Stomach (tissue), 9 donors: ENCODE data around the gene GTPBP8. TPM values are rescaled to one million over a fixed set of nuclear protein-coding genes. Genes with fewer than 3 reads are reported as not detected.
"Not testable (repeated sequence)": the region's sequence is repeated elsewhere in the genome, so short reads cannot be mapped to it uniquely, and the experiment has no call there.

Experiments used
- DNase-seq, 2 donors: peaks; one replicate each; pipeline versions ENCODE4 v3.0.0 to v3.0.0-alpha.2; 2013 to 2019
- H3K27ac ChIP-seq, 5 donors: fragments of 200-600 bp in 4 of 5; sonication (generic) in 4 of 5; one replicate each; pipeline ENCODE4 v1.5.1; 2013 to 2019; ENCODE audit warnings: mild to moderate bottlenecking in 1 of 5, moderate library complexity in 1 of 5
- H3K27me3 ChIP-seq, 3 donors: fragments of 200-600 bp; sonication (generic); one replicate each; pipeline ENCODE4 v1.5.1; 2017 to 2019; ENCODE audit warnings: mixed run types in 1 of 3
- H3K36me3 ChIP-seq, 4 donors: fragments of 200-600 bp; sonication (generic); 1 replicate in 3 of 4; 2 replicates in 1 of 4; pipeline ENCODE4 v1.5.1; 2016 to 2019
- H3K4me1 ChIP-seq, 4 donors: fragments of 200-600 bp; sonication (generic); one replicate each; pipeline ENCODE4 v1.5.1; 2016 to 2019
- H3K4me3 ChIP-seq, 4 donors: fragments of 200-600 bp; sonication (generic) in 3 of 4; one replicate each; pipeline ENCODE4 v1.5.1; 2016 to 2019; ENCODE audit warnings: mild to moderate bottlenecking in 1 of 4
- H3K9me3 ChIP-seq, 4 donors: fragments of 200-600 bp; sonication (generic); one replicate each; pipeline ENCODE4 v1.5.1; 2016 to 2019
- CTCF ChIP-seq, 7 experiments: fragments of 450-650 bp in 4 of 7; fragments of 200-600 bp in 3 of 7; sonication (generic) in 3 of 7; IDR thresholded peaks; one replicate each; pipeline ENCODE4 v1.5.1; 2016 to 2019; ENCODE audit warnings: antibody characterized with exemption in 7 of 7, control low read depth in 2 of 7, mild to moderate bottlenecking in 1 of 7
- EP300 ChIP-seq: sonication (generic); formaldehyde crosslinking; IDR thresholded peaks from one replicate; pipeline ENCODE4 v1.6.1; 2017; ENCODE audit warnings: antibody characterized with exemption
- POLR2A ChIP-seq, 4 donors: fragments of 450-650 bp; IDR thresholded peaks; one replicate each; pipeline ENCODE4 v1.6.1; 2016; ENCODE audit warnings: antibody characterized with exemption in 4 of 4, control low read depth in 2 of 4, mild to moderate bottlenecking in 1 of 4, moderate library complexity in 1 of 4
- POLR2AphosphoS5 ChIP-seq, 3 donors: sonication (generic); formaldehyde crosslinking; IDR thresholded peaks; one replicate each; pipeline ENCODE4 v1.6.1; 2016; ENCODE audit warnings: antibody characterized with exemption in 3 of 3
- WGBS, 5 donors: extraction: QIAGEN DNeasy Blood & Tissue Kit in 3 of 5; methylation state at CpG; one replicate each; pipeline versions ENCODE4 v1.1.5 to v1.1.7; 2013 to 2018; 5-methylcytosine and 5-hydroxymethylcytosine counted together
- intact Hi-C: fragments of 100-400 bp; cut with DNase I; formaldehyde crosslinking; loops from one replicate; pipeline ENCODE4 v1.15.1; 2023; ENCODE audit warnings: low total_unique reads
- polyA plus RNA-seq, 3 donors: library from polyadenylated mRNA; stranded (reverse); fragments of 200-250 nt; gene quantifications; one replicate each; pipeline ENCODE4 v1.2.3, GENCODE V29; 2013
- total RNA-seq, 5 donors: library from RNA; depleted of rRNA; stranded (reverse); fragments of >200 nt; gene quantifications; one replicate each; pipeline versions ENCODE4 v1.1.0 to v1.2.3, GENCODE V29; 2014 to 2016
- donor health status: healthy with polysubstance abuse.
- donor health status: Bipolar disorder and iron deficiency.
- donor health status: healthy.

Gene GTPBP8
- total and polyA plus RNA-seq, 8 donors = 7.5 to 19.8 (median 12.6) TPM; not detected in 1

GRCh38 chr3:113040231-113040630 lies 49.4 kb downstream of the GTPBP8 start:
- no peak for DNase-seq
- Histone ChIP-seq H3K36me3 (no peaks in the 10 kb centered on the region), H3K27me3 (no peaks in the 10 kb centered on the region), H3K9me3 (no peaks in the 10 kb centered on the region), H3K4me3 (no peak overlapping the region), H3K27ac (no peak overlapping the region), H3K4me1 (no peaks in the 10 kb centered on the region)
- intact Hi-C loops = no loop called here
- no peak for TF ChIP-seq EP300
- no peak for TF ChIP-seq POLR2A (IDR thresholded peaks at IDR 0.05)
- TF ChIP-seq POLR2AphosphoS5 (IDR thresholded peaks at IDR 0.05) = no peak
- TF ChIP-seq CTCF (IDR thresholded peaks at IDR 0.05) = no peak
- WGBS, 5 donors = 73 to 90% (median 84%) methylated on average over 4 of the region's 4 CpGs

GRCh38 chr3:113043686-113044085 lies 52.9 kb downstream of the GTPBP8 start:
- TF ChIP-seq POLR2AphosphoS5 (IDR thresholded peaks at IDR 0.05) = no peak
- no peak for TF ChIP-seq POLR2A (IDR thresholded peaks at IDR 0.05)
- no peak for TF ChIP-seq CTCF (IDR thresholded peaks at IDR 0.05)
- no peak for TF ChIP-seq EP300
- Histone ChIP-seq H3K9me3 (no peaks in the 10 kb centered on the region), H3K36me3 (no peaks in the 10 kb centered on the region), H3K4me3 (no peak overlapping the region), H3K27me3 (no peaks in the 10 kb centered on the region), H3K4me1 (no peaks in the 10 kb centered on the region), H3K27ac (no peak overlapping the region)
- WGBS, 5 donors = 49 to 82% (median 70%) methylated on average over 2 of the region's 2 CpGs
- DNase-seq = no peak
- intact Hi-C loops = no loop called here

GRCh38 chr3:113046186-113046965 lies 55.6 kb downstream of the GTPBP8 start:
- H3K4me3 ChIP-seq = not testable (repeated sequence)

GRCh38 chr3:113051302-113051711 lies 60.5 kb downstream of the GTPBP8 start:
- 3 to 5% (median 4%) methylated on average over 12 of the region's 12 CpGs for WGBS, 5 donors
- Histone ChIP-seq H3K27ac (peak overlapping the region in 3 of 5 donors; percentile 3 to 66 (median 28)), H3K36me3 (no peaks in the 10 kb centered on the region), H3K4me3 (no peak overlapping the region), H3K9me3 (no peaks in the 10 kb centered on the region), H3K4me1 (peaks cover 0 to 20% (median 11%) of the 10 kb centered on the region in 4 donors), H3K27me3 (no peaks in the 10 kb centered on the region)
- TF ChIP-seq POLR2AphosphoS5 (IDR thresholded peaks at IDR 0.05) (peak in 2 of 3 donors; percentile 41 to 54), EP300 (no peak), POLR2A (IDR thresholded peaks at IDR 0.05) (no peak), CTCF (IDR thresholded peaks at IDR 0.05) (peak in 6 of 7 experiments; percentile 21 to 96 (median 92))
- DNase-seq = peak; percentile 83 to 91
- intact Hi-C loops = no loop called here

More at GRCh38 chr3:113046186-113046965, 55.6 kb downstream of the GTPBP8 start:
- DNase-seq, intact Hi-C loops, H3K4me1 ChIP-seq, H3K9me3 ChIP-seq, H3K27me3 ChIP-seq, H3K27ac ChIP-seq, H3K36me3 ChIP-seq: not testable (repeated sequence)
- 80 to 100% (median 92%) methylated on average over 1 to 51 of the region's 55 CpGs for WGBS, 5 donors

Other genes with a start within 250 kb of the GTPBP8 start
- not detected for gene CD200R1L, start 144.1 kb upstream of the GTPBP8 start, total RNA-seq
- not detected for gene CD200R1L, start 144.1 kb upstream of the GTPBP8 start, polyA plus RNA-seq
- 10 to 100 TPM in 1 of 5 donors, 1 to 10 TPM in 2, not detected in 2; 3.7 to 19.3 (median 5.7) TPM for gene CD200R1, start 15.9 kb upstream of the GTPBP8 start, total RNA-seq
- under 1 TPM; 0.25 to 0.76 (median 0.73) TPM for gene CD200R1, start 15.9 kb upstream of the GTPBP8 start, polyA plus RNA-seq
- 10 to 100 TPM in 4 of 5 donors, 1 to 10 TPM in 1; 9.8 to 51.3 (median 32.2) TPM for gene BOC, start 220.6 kb downstream of the GTPBP8 start, total RNA-seq
- 10 to 100 TPM in 1 of 3 donors, 1 to 10 TPM in 2; 5.2 to 17.5 (median 8.8) TPM for gene BOC, start 220.6 kb downstream of the GTPBP8 start, polyA plus RNA-seq